Measurements from ENCODE around the gene COQ3. TPM values are rescaled to one million over a fixed set of nuclear protein-coding genes. Genes with fewer than 3 reads are reported as not detected.

COQ3 gene
- total and polyA plus RNA-seq, 2 of the 8 experiments (the other 6 are each of a cell fraction or from before 2014, with no cell fraction given), result 8.4 to 16.2 TPM

- no peak overlapping the region for H2BK5ac ChIP-seq (ENCODE audit: low read depth, low read length)
- H3K56ac ChIP-seq (replicated peaks; ENCODE audit: insufficient read length, low read depth, low read length), result no peak overlapping the region
- no peak overlapping the region for H4K5ac ChIP-seq (ENCODE audit: insufficient read length, low read depth, low read length)
- no peak overlapping the region for H3K27ac ChIP-seq (ENCODE audit: low read depth, low read length)
- no peak overlapping the region for H3K9ac ChIP-seq (replicated peaks in 1 of 4; ENCODE audit: extremely low read depth in 1 of 4, low read depth in 3 of 4, low read length in 3 of 4)
- H2BK120ac ChIP-seq (replicated peaks; ENCODE audit: low read depth, low read length), result no peak overlapping the region
- H4K91ac ChIP-seq (replicated peaks; ENCODE audit: insufficient read length, low read length), result no peak overlapping the region
- no peak overlapping the region for H3K4ac ChIP-seq (replicated peaks; ENCODE audit: insufficient read length, low read depth, low read length)
- no peaks in the 10 kb centered on the region for H3K79me1 ChIP-seq (ENCODE audit: low read depth, low read length)
- no peak overlapping the region for H3K14ac ChIP-seq (ENCODE audit: insufficient read length)
- no peak overlapping the region for H4K8ac ChIP-seq (ENCODE audit: extremely low read depth, insufficient read depth, low read length)
- no peaks in the 10 kb centered on the region for H3K9me3 ChIP-seq (ENCODE audit: insufficient read depth in 2 of 2, low read depth in 1 of 2, low read length in 1 of 2)
- ChIA-PET POLR2A (ENCODE audit: partially characterized antibody) (interaction anchor here (0.9 to 3.1 kb wide), 3 partner anchors 8 to 135 kb away, joined by 4 to 15 read pairs (median 8); partner anchors contain the start of genes CCNC and PNISR), CTCF (ENCODE audit: partially characterized antibody) (interaction anchor here (0.6 to 2.8 kb wide), 5 partner anchors 15 to 89 kb away, joined by 3 to 13 read pairs (median 4); partner anchors contain the start of gene COQ3)
- H3K36me3 ChIP-seq (ENCODE audit: control insufficient read depth in 2 of 4, insufficient read depth in 4 of 4, low read length in 3 of 4), result peaks cover 0 to 10% (median 0%) of the 10 kb centered on the region in 4 experiments; a peak in 1 of 8 replicates
- H4K20me1 ChIP-seq (replicated peaks in 1 of 2; ENCODE audit: control insufficient read depth in 1 of 2, insufficient read depth in 2 of 2, low read length in 2 of 2), result no peaks in the 10 kb centered on the region
- H2BK12ac ChIP-seq (ENCODE audit: low read depth, low read length), result no peak overlapping the region
- no peaks in the 10 kb centered on the region; a peak in 1 of 7 replicates for H3K4me1 ChIP-seq (replicated peaks in 1 of 4; ENCODE audit: control insufficient read depth in 3 of 4, insufficient read depth in 4 of 4, low read length in 3 of 4)
- no peak overlapping the region for H3K18ac ChIP-seq (ENCODE audit: extremely low read depth, low read length)
- H3K23me2 ChIP-seq (ENCODE audit: low read depth, low read length), result no peaks in the 10 kb centered on the region
- H2BK15ac ChIP-seq (ENCODE audit: low read length), result no peak overlapping the region
- H3K27me3 ChIP-seq (replicated peaks in 1 of 4; ENCODE audit: control insufficient read depth in 3 of 4, extremely low read depth in 1 of 4, insufficient read depth in 3 of 4, low read length in 3 of 4), result no peaks in the 10 kb centered on the region
- 85% methylated on average over 2 of the region's 2 CpGs; no CpG with 5 or more reads in 1 of the 2 experiments for WGBS, 2 experiments (ENCODE audit: extremely low coverage in 1 of 2, insufficient coverage in 1 of 2, insufficient read length in 1 of 2, insufficient replicate concordance in 2 of 2, low coverage in 1 of 2, low lambda C conversion rate in 2 of 2, missing lambda C conversion rate in 1 of 2)
- H2AFZ ChIP-seq (ENCODE audit: low read length), result no peak overlapping the region
- H3K4me2 ChIP-seq (ENCODE audit: insufficient read depth in 1 of 2, low read depth in 2 of 2, low read length in 2 of 2), result no peak overlapping the region
- no peak overlapping the region for H2BK20ac ChIP-seq (ENCODE audit: low read length)
- DNase-seq (ENCODE audit: low read depth in 1 of 2, low spot score in 2 of 2) (no peak), FAIRE-seq (no peak)
- no peak overlapping the region for H2AK5ac ChIP-seq (ENCODE audit: low read depth, low read length)
- peaks cover 0 to 3% of the 10 kb centered on the region in 2 experiments; a peak in 1 of 4 replicates for H3K79me2 ChIP-seq (ENCODE audit: control insufficient read depth in 1 of 2, insufficient read depth in 2 of 2, low read length in 2 of 2)
- no peak overlapping the region for H3K23ac ChIP-seq (ENCODE audit: insufficient read length)
- H3K4me3 ChIP-seq (ENCODE audit: extremely low read depth in 1 of 4, insufficient read depth in 2 of 4, low read depth in 3 of 4, low read length in 4 of 4), result no peak overlapping the region
- TF ChIP-seq MAFK (IDR thresholded peaks at IDR 0.05; ENCODE audit: low read depth, low read length) (no peak), EZH2 (IDR thresholded peaks at IDR 0.05; ENCODE audit: low read depth, low read length, severe bottlenecking) (no peak), JUND (IDR thresholded peaks at IDR 0.05; ENCODE audit: low read length) (no peak), EP300 (IDR thresholded peaks at IDR 0.05; ENCODE audit: borderline replicate concordance in 1 of 2, low read depth in 2 of 2, low read length in 2 of 2) (no peak), CHD2 (IDR thresholded peaks at IDR 0.05; ENCODE audit: low read length) (no peak), SP1 (IDR thresholded peaks at IDR 0.05; ENCODE audit: low read depth, low read length) (no peak), CBX5 (IDR thresholded peaks at IDR 0.05; ENCODE audit: low read depth, low read length) (no peak), CEBPB (IDR thresholded peaks at IDR 0.05; ENCODE audit: low read depth, low read length) (no peak), CTBP2 (IDR thresholded peaks at IDR 0.05; ENCODE audit: borderline replicate concordance, insufficient read depth, insufficient read length, low read length) (no peak), SRF (IDR thresholded peaks at IDR 0.05; ENCODE audit: low read depth, low read length) (no peak), EGR1 (IDR thresholded peaks at IDR 0.05; ENCODE audit: borderline replicate concordance, low read depth, low read length) (no peak), POLR2A (IDR thresholded peaks at IDR 0.05; ENCODE audit: control extremely low read depth in 1 of 2, low read depth in 2 of 2, low read length in 2 of 2) (no peak), USF2 (IDR thresholded peaks at IDR 0.05; ENCODE audit: low read length) (no peak), YY1 (IDR thresholded peaks at IDR 0.05; ENCODE audit: low read depth, low read length) (no peak)
These were observed 38.9 kb upstream of the COQ3 start for GRCh38 chr6:99432877-99433276.

All from H1 (cell line).